Vagina (tissue), 2 donors: ENCODE results near the gene TMEM164. TPM values are rescaled to one million over a fixed set of nuclear protein-coding genes. Genes with fewer than 3 reads are reported as not detected.

Source experiments
- DNase-seq, 2 donors: peaks; one replicate each; pipeline ENCODE4 v3.0.0-alpha.2; 2017; ENCODE audit errors: extremely low spot score in 2 of 2
- H3K27ac ChIP-seq: fragments of 200-600 bp; sonication (generic); one replicate; pipeline ENCODE4 v1.5.1; 2019
- H3K27me3 ChIP-seq: fragments of 200-600 bp; sonication (generic); one replicate; pipeline ENCODE4 v1.5.1; 2019
- H3K36me3 ChIP-seq, 2 donors: fragments of 200-600 bp; sonication (generic); one replicate each; pipeline ENCODE4 v1.5.1; 2017 to 2019
- H3K4me1 ChIP-seq: fragments of 200-600 bp; sonication (generic); one replicate; pipeline ENCODE4 v1.5.1; 2019
- H3K4me3 ChIP-seq, 2 donors: fragments of 200-600 bp; sonication (generic); 1 replicate in 1 of 2; 2 replicates in 1 of 2; pipeline ENCODE4 v1.5.1; 2016 to 2019
- H3K9me3 ChIP-seq: fragments of 200-600 bp; sonication (generic); one replicate; pipeline ENCODE4 v1.5.1; 2019
- CTCF ChIP-seq, 3 experiments: fragments of 450-650 bp in 2 of 3; fragments of 200-600 bp in 1 of 3; sonication (generic) in 1 of 3; IDR thresholded peaks; one replicate each; pipeline ENCODE4 v1.5.1; 2017 to 2019; ENCODE audit warnings: antibody characterized with exemption in 3 of 3, mild to moderate bottlenecking in 2 of 3, moderate library complexity in 2 of 3
- POLR2A ChIP-seq, 2 donors: fragments of 450-650 bp; IDR thresholded peaks; one replicate each; pipeline ENCODE4 v1.6.1; 2017; ENCODE audit warnings: antibody characterized with exemption in 2 of 2, mild to moderate bottlenecking in 2 of 2, moderate library complexity in 2 of 2
- POLR2AphosphoS5 ChIP-seq, 2 donors: sonication (generic); formaldehyde crosslinking; IDR thresholded peaks; one replicate each; pipeline ENCODE4 v1.9.0; 2017; ENCODE audit warnings: antibody characterized with exemption in 2 of 2, mild to moderate bottlenecking in 2 of 2, low read depth in 1 of 2; ENCODE audit not compliant: insufficient read depth in 1 of 2
- intact Hi-C: fragments of 100-400 bp; cut with DNase I; formaldehyde crosslinking; loops from one replicate; pipeline ENCODE4 v1.15.1; 2023
- total RNA-seq: library from RNA; depleted of rRNA; stranded (reverse); fragments of >200 nt; gene quantifications from one replicate; pipeline ENCODE4 v1.2.3, GENCODE V29; 2016

TMEM164 gene
- total RNA-seq, 1 donor from 2014 or later: 10.8 TPM

DNA sequence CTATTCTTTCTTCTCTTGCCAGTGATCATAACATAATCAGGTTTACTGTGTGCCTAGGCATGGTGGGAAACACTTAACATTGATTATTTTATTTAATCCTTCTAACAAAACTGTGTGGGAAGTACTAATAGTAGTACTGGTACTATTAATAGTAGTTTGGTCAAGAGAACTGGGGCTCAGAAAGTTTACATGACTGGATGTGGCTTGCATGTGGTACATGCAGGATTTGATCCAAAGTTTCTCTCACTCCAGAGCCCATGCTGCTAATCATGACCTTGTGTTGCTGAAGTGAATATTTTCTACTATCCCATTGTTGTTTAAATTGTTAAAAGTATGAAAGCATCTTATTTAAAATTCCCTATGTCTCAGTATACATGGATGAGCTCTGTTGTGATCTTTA, 78.4 kb downstream of the TMEM164 start:
- Histone ChIP-seq H3K4me1 (peaks cover 8% of the 10 kb centered on the region), H3K4me3 (no peak overlapping the region), H3K36me3 (no peaks in the 10 kb centered on the region), H3K9me3 (no peaks in the 10 kb centered on the region), H3K27me3 (no peaks in the 10 kb centered on the region), H3K27ac (no peak overlapping the region)
- intact Hi-C loops: no loop called here
- no peak for TF ChIP-seq POLR2A (IDR thresholded peaks at IDR 0.05)
- no peak for TF ChIP-seq CTCF (IDR thresholded peaks at IDR 0.05)
- no peak for TF ChIP-seq POLR2AphosphoS5 (IDR thresholded peaks at IDR 0.05; ENCODE audit: insufficient read depth in 1 of 2, low read depth in 1 of 2)
- DNase-seq: no peak

GRCh38 chrX:110081740-110082139, 78.8 kb downstream of the TMEM164 start:
- Histone ChIP-seq H3K4me3 (no peak overlapping the region), H3K36me3 (no peaks in the 10 kb centered on the region), H3K27me3 (no peaks in the 10 kb centered on the region), H3K4me1 (peaks cover 8% of the 10 kb centered on the region), H3K9me3 (no peaks in the 10 kb centered on the region), H3K27ac (no peak overlapping the region)
- DNase-seq: no peak
- no peak for TF ChIP-seq POLR2A (IDR thresholded peaks at IDR 0.05)
- no peak for TF ChIP-seq POLR2AphosphoS5 (IDR thresholded peaks at IDR 0.05; ENCODE audit: insufficient read depth in 1 of 2, low read depth in 1 of 2)
- intact Hi-C loops: no loop called here

GRCh38 chrX:110082161-110082560, 79.2 kb downstream of the TMEM164 start:
- Histone ChIP-seq H3K27me3 (no peaks in the 10 kb centered on the region), H3K4me3 (no peak overlapping the region), H3K9me3 (no peaks in the 10 kb centered on the region), H3K36me3 (no peaks in the 10 kb centered on the region), H3K4me1 (peaks cover 8% of the 10 kb centered on the region), H3K27ac (no peak overlapping the region)
- DNase-seq: no peak
- intact Hi-C loops: no loop called here
- TF ChIP-seq CTCF (IDR thresholded peaks at IDR 0.05) (no peak), POLR2AphosphoS5 (IDR thresholded peaks at IDR 0.05; ENCODE audit: insufficient read depth in 1 of 2, low read depth in 1 of 2) (no peak), POLR2A (IDR thresholded peaks at IDR 0.05) (no peak)

DNA sequence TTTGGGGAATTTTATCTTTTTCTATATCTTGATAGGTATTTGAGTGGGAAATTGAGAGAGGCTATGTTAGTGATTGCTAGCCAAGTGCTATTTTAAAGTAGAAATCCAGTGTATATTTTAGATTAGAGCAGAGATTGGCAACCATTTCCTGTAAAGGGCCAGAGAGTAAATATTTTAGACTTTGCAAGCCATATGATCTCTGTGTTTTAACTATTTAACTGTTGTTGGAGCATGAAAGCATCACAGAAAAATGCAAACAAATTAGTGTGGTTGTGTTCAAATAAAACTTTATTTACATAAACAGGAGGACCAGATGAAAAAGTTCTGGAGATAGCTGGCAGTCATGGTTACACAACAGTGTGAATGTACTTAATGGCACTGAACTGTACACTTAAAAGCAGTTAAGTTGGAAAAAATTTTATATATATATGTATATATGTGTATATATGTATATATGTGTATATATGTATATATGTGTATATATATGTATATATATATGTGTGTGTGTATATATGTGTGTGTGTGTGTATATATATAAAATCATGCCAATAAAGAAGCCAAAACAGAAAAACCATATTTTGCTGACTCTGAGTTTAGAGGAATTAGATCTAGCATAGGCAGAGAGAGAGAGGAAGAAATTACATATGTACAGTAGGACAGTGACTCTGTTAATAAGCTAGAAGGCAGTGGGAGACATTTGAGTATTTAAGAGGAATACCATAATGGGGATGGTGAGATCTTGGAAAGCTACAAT, 83.4 kb downstream of the TMEM164 start:
- H3K27ac ChIP-seq: no peak overlapping the region
- DNase-seq: no peak
- H3K27me3 ChIP-seq: no peaks in the 10 kb centered on the region
- H3K9me3 ChIP-seq: no peaks in the 10 kb centered on the region
- no peak overlapping the region for H3K4me3 ChIP-seq
- no peak for TF ChIP-seq CTCF (IDR thresholded peaks at IDR 0.05)
- H3K4me1 ChIP-seq: peaks cover 15% of the 10 kb centered on the region
- H3K36me3 ChIP-seq: no peaks in the 10 kb centered on the region
- intact Hi-C loops: no loop called here

- Histone ChIP-seq H3K27me3 (no peaks in the 10 kb centered on the region), H3K4me3 (no peak overlapping the region), H3K4me1 (peaks cover 9% of the 10 kb centered on the region), H3K36me3 (no peaks in the 10 kb centered on the region), H3K9me3 (no peaks in the 10 kb centered on the region), H3K27ac (no peak overlapping the region)
- intact Hi-C loops: no loop called here
- TF ChIP-seq POLR2A (IDR thresholded peaks at IDR 0.05) (no peak), CTCF (IDR thresholded peaks at IDR 0.05) (no peak), POLR2AphosphoS5 (IDR thresholded peaks at IDR 0.05; ENCODE audit: insufficient read depth in 1 of 2, low read depth in 1 of 2) (no peak)
- no peak for DNase-seq
Measured at GRCh38 chrX:110086916-110087484, 84.1 kb downstream of the TMEM164 start.
